Panc1 (cell line): ENCODE results near the gene PPIB. TPM values are rescaled to one million over a fixed set of nuclear protein-coding genes. Genes with fewer than 3 reads are reported as not detected.
A peak's percentile ranks its signal among the peaks of the same experiment; 100 is the strongest.

Source experiments
- ATAC-seq: fragments of 200-7000 bp; cut with Tn5 transposase; 2 replicates; pipeline ENCODE4 v1.9.1; 2020; ENCODE audit warnings: mild to moderate bottlenecking, moderate library complexity
- BruUV-seq: library from RNA; stranded (reverse); fragments of 400-500 nt; replicated peaks from 2 replicates; lab custom pipeline; 2021; lab: Mats Ljungman, UMichigan
- CTCF ChIA-PET: fragments of 300-600 bp; sonication (Branson Sonifier 250); formaldehyde crosslinking; loops from one replicate; lab custom pipeline; 2022; ENCODE audit warnings: antibody characterized with exemption; lab: Charles Lee
- POLR2A ChIA-PET: fragments of 300-600 bp; sonication (Branson Sonifier 250); formaldehyde crosslinking; loops from one replicate; lab custom pipeline; 2022; ENCODE audit warnings: antibody characterized with exemption; lab: Charles Lee
- DNase-seq: peaks from one replicate; pipeline ENCODE4 v3.0.0-alpha.2; 2010; ENCODE audit warnings: low read depth, low spot score
- H3K27ac ChIP-seq: 2 replicates; pipeline ENCODE4 v1.5.1; 2011; ENCODE audit warnings: mild to moderate bottlenecking, low read length, inconsistent platforms
- H3K27me3 ChIP-seq: fragments of 200-500 bp; sonication (Bioruptor generic); 2 replicates; pipeline ENCODE4 v1.6.0; 2014; ENCODE audit warnings: low read length, inconsistent platforms; ENCODE audit not compliant: control insufficient read depth, insufficient read depth
- H3K36me3 ChIP-seq: fragments of 200-500 bp; sonication (Bioruptor generic); 2 replicates; pipeline ENCODE4 v1.5.1; 2014; ENCODE audit warnings: inconsistent platforms, mild to moderate bottlenecking, low read length, moderate library complexity; ENCODE audit not compliant: control insufficient read depth, insufficient read depth
- H3K4me1 ChIP-seq: 2 replicates; pipeline ENCODE4 v1.5.1; 2011; ENCODE audit warnings: inconsistent platforms, mild to moderate bottlenecking, low read length, moderate library complexity; ENCODE audit not compliant: control insufficient read depth, insufficient read depth
- H3K4me3 ChIP-seq, 2 experiments: 2 replicates each; pipeline ENCODE4 v1.5.1; 2011 to 2012; ENCODE audit warnings: low read depth in 2 of 2, low read length in 2 of 2, mild to moderate bottlenecking in 2 of 2, inconsistent platforms in 1 of 2, moderate library complexity in 1 of 2
- H3K9me3 ChIP-seq: fragments of 200-500 bp; sonication (Bioruptor generic); 2 replicates; pipeline ENCODE4 v1.5.1; 2014; ENCODE audit warnings: low read depth, mild to moderate bottlenecking, inconsistent platforms, low read length, moderate library complexity; ENCODE audit not compliant: control insufficient read depth, insufficient read depth
- POLR2AphosphoS5 ChIP-seq: IDR thresholded peaks from 2 replicates; pipeline ENCODE4 v1.6.1; 2012; ENCODE audit warnings: mild to moderate bottlenecking, low read depth, low read length, moderate library complexity
- SIN3A ChIP-seq: IDR thresholded peaks from 2 replicates; pipeline ENCODE4 v1.6.1; 2012; ENCODE audit warnings: low read depth, mild to moderate bottlenecking, low read length, moderate library complexity, borderline replicate concordance; ENCODE audit not compliant: insufficient read depth
- TCF7L2 ChIP-seq: IDR thresholded peaks from 2 replicates; pipeline ENCODE4 v1.6.1; 2011; ENCODE audit warnings: mild to moderate bottlenecking, low read depth, low read length, inconsistent platforms
- in situ Hi-C: cut with HindIII; loops from 2 replicates; pipeline ENCODE4 v1.10.0; 2016; ENCODE audit warnings: low sequenced_read_pairs, low pct_unique_long_range_greater_than_20kb
- intact Hi-C: fragments of 100-400 bp; cut with micrococcal nuclease; formaldehyde crosslinking; loops from one replicate; pipeline ENCODE4 v1.10.0; 2022; ENCODE audit not compliant: unreplicated experiment
- total RNA-seq: library from RNA; stranded (reverse); gene quantifications from one replicate; pipeline ENCODE4 v1.2.1, GENCODE V29; 2021; ENCODE audit not compliant: unreplicated experiment
- TF ChIP-seq, protein P1 (sequence below), 2 experiments: IDR thresholded peaks; 2 replicates each; pipeline ENCODE4 v1.6.1; 2011 to 2012; ENCODE audit warnings: low read depth in 2 of 2, control low read depth in 1 of 2, low read length in 1 of 2, mild to moderate bottlenecking in 1 of 2, moderate library complexity in 1 of 2; ENCODE audit not compliant: insufficient read depth in 1 of 2
- TF ChIP-seq, protein P2 (sequence below): fragments of 450-650 bp; IDR thresholded peaks from 2 replicates; pipeline ENCODE4 v1.5.1; 2017; ENCODE audit warnings: mild to moderate bottlenecking

The PPIB gene
- total RNA-seq, 1 experiment from 2014 or later, result 407 TPM

DNA sequence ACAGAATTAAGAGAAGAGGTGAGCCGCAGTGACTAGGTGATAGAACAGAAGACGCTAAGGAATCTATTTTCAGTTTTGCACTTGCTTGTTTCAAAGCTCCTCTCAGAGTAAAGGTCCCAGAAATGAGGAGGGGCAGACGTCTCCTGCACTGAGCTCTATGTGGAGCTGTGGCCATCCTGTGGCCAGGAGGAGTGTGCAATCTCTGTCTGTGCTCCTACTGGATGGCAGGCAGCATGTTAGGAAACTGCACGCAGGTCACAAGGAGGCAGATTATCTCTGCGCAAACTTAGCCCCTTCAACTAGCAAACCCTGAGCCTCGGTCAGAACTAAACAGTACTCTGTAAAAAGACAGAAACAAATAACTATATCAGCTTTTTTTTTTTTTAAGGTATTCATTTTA is 31.1 kb upstream of the PPIB start:
- TF ChIP-seq POLR2AphosphoS5, result no peak
- TF ChIP-seq, protein P1, sequence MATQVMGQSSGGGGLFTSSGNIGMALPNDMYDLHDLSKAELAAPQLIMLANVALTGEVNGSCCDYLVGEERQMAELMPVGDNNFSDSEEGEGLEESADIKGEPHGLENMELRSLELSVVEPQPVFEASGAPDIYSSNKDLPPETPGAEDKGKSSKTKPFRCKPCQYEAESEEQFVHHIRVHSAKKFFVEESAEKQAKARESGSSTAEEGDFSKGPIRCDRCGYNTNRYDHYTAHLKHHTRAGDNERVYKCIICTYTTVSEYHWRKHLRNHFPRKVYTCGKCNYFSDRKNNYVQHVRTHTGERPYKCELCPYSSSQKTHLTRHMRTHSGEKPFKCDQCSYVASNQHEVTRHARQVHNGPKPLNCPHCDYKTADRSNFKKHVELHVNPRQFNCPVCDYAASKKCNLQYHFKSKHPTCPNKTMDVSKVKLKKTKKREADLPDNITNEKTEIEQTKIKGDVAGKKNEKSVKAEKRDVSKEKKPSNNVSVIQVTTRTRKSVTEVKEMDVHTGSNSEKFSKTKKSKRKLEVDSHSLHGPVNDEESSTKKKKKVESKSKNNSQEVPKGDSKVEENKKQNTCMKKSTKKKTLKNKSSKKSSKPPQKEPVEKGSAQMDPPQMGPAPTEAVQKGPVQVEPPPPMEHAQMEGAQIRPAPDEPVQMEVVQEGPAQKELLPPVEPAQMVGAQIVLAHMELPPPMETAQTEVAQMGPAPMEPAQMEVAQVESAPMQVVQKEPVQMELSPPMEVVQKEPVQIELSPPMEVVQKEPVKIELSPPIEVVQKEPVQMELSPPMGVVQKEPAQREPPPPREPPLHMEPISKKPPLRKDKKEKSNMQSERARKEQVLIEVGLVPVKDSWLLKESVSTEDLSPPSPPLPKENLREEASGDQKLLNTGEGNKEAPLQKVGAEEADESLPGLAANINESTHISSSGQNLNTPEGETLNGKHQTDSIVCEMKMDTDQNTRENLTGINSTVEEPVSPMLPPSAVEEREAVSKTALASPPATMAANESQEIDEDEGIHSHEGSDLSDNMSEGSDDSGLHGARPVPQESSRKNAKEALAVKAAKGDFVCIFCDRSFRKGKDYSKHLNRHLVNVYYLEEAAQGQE (IDR thresholded peaks at IDR 0.05; ENCODE audit: insufficient read depth in 1 of 2, low read depth in 2 of 2, low read length in 1 of 2), result no peak
- TF ChIP-seq SIN3A, result no peak
- no peak for TF ChIP-seq TCF7L2
- TF ChIP-seq, protein P2, sequence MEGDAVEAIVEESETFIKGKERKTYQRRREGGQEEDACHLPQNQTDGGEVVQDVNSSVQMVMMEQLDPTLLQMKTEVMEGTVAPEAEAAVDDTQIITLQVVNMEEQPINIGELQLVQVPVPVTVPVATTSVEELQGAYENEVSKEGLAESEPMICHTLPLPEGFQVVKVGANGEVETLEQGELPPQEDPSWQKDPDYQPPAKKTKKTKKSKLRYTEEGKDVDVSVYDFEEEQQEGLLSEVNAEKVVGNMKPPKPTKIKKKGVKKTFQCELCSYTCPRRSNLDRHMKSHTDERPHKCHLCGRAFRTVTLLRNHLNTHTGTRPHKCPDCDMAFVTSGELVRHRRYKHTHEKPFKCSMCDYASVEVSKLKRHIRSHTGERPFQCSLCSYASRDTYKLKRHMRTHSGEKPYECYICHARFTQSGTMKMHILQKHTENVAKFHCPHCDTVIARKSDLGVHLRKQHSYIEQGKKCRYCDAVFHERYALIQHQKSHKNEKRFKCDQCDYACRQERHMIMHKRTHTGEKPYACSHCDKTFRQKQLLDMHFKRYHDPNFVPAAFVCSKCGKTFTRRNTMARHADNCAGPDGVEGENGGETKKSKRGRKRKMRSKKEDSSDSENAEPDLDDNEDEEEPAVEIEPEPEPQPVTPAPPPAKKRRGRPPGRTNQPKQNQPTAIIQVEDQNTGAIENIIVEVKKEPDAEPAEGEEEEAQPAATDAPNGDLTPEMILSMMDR, result no peak
- intact Hi-C loops, result no loop called here
- Histone ChIP-seq H3K4me3 (no peak overlapping the region), H3K27ac (no peak overlapping the region), H3K4me1 (no peaks in the 10 kb centered on the region), H3K36me3 (no peaks in the 10 kb centered on the region), H3K27me3 (no peaks in the 10 kb centered on the region), H3K9me3 (no peaks in the 10 kb centered on the region)
- ChIA-PET CTCF (no interaction called here), POLR2A (interaction anchor here (0.6 kb wide), 1 partner anchor 107 kb away, joined by 5 read pairs; no protein-coding TSS in a partner anchor)
- no TSS peak for BruUV-seq
- ATAC-seq (peak; percentile 63; the same call in 1 of the 2 replicates), DNase-seq (no peak)
- in situ Hi-C loops, result no loop called here

DNA sequence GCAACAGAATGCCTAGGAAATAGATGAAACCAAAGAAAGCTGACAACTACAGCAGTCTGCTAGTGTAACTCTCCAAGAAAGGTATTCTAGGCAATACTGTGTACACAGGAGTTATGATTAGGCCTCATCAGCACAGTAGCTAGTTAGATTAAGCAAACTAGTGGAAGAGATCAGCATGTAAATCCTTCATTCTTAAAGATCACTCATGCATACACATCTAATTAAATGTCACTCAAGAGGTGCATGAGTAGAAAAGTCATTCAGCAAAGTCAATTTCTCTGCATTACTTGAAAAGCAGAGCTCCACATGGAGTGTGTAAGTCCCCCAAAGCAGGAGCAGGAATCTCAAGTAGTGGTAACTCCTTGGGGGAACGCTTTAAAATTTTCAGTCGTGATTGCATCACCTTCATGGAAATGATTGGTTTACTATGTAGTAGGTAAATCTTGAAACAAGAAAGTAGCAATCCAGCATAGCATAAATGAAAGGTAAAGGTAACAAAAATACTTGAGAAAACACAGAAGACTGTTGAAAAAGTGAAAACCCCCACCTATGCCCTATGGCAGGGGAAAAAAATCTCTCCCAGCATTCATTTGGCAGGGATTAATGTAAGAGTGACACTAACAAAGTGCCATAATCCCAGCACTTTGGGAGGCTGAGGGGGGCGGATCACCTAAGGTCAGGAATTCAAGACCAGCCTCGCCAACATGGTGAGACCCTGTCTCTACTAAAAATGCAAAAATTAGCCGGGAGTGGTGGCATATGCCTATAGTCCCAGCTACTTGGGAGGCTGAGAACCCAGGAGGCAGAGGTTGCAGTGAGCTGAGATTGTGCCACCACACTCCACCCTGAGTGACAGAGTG is 29.4 kb upstream of the PPIB start:
- no TSS peak for BruUV-seq
- no peak for DNase-seq
- TF ChIP-seq POLR2AphosphoS5, result no peak
- no peak for TF ChIP-seq SIN3A
- TF ChIP-seq, protein P1 (IDR thresholded peaks at IDR 0.05; ENCODE audit: insufficient read depth in 1 of 2, low read depth in 2 of 2, low read length in 1 of 2), result no peak
- no peak for TF ChIP-seq TCF7L2
- TF ChIP-seq, protein P2, result no peak
- ChIA-PET POLR2A (interaction anchor here (0.6 kb wide), 1 partner anchor 10 kb away, joined by 5 read pairs; no protein-coding TSS in a partner anchor), CTCF (no interaction called here)
- H3K27ac ChIP-seq, result no peak overlapping the region
- H3K27me3 ChIP-seq, result no peaks in the 10 kb centered on the region
- no peak overlapping the region for H3K4me3 ChIP-seq
- H3K36me3 ChIP-seq, result 0 out of 2 replicates have a peak, but pooled peaks cover 4% of the 10 kb centered on the region
- no peaks in the 10 kb centered on the region for H3K4me1 ChIP-seq
- intact Hi-C loops, result no loop called here
- ATAC-seq, result no peak
- in situ Hi-C loops, result no loop called here
- H3K9me3 ChIP-seq, result no peaks in the 10 kb centered on the region
